H1 (cell line): ENCODE measurements around the gene DCBLD2.
"Not testable (repeated sequence)": the region's sequence is repeated elsewhere in the genome, so short reads cannot be mapped to it uniquely, and the experiment has no call there.

Source experiments
- JUN ChIP-seq: IDR thresholded peaks from 2 replicates; pipeline ENCODE4 v1.6.1; 2011; ENCODE audit warnings: low read depth, mild to moderate bottlenecking, improper control_type of control experiment, low read length
- POLR2A ChIP-seq, 2 experiments: IDR thresholded peaks; 1 replicate in 1 of 2; 2 replicates in 1 of 2; pipeline ENCODE4 v1.6.1; 2011; ENCODE audit warnings: low read depth in 2 of 2, low read length in 2 of 2, mild to moderate bottlenecking in 2 of 2; ENCODE audit errors: control extremely low read depth in 1 of 2
- SIRT6 ChIP-seq: IDR thresholded peaks from one replicate; pipeline ENCODE4 v1.7.1; 2012; ENCODE audit warnings: low read length, inconsistent platforms
- TBP ChIP-seq: IDR thresholded peaks from 2 replicates; pipeline ENCODE4 v1.6.1; 2011; ENCODE audit warnings: low read depth, low read length, improper control_type of control experiment
- TF ChIP-seq, protein P1 (sequence below), 3 experiments: IDR thresholded peaks; 1 replicate in 2 of 3; 2 replicates in 1 of 3; pipeline versions ENCODE4 v1.5.1 to v1.6.1; 2011; ENCODE audit warnings: low read length in 3 of 3, mild to moderate bottlenecking in 3 of 3, inconsistent platforms in 2 of 3, low read depth in 1 of 3, moderate library complexity in 1 of 3; ENCODE audit not compliant: insufficient read depth in 1 of 3; ENCODE audit errors: control extremely low read depth in 1 of 3

DNA sequence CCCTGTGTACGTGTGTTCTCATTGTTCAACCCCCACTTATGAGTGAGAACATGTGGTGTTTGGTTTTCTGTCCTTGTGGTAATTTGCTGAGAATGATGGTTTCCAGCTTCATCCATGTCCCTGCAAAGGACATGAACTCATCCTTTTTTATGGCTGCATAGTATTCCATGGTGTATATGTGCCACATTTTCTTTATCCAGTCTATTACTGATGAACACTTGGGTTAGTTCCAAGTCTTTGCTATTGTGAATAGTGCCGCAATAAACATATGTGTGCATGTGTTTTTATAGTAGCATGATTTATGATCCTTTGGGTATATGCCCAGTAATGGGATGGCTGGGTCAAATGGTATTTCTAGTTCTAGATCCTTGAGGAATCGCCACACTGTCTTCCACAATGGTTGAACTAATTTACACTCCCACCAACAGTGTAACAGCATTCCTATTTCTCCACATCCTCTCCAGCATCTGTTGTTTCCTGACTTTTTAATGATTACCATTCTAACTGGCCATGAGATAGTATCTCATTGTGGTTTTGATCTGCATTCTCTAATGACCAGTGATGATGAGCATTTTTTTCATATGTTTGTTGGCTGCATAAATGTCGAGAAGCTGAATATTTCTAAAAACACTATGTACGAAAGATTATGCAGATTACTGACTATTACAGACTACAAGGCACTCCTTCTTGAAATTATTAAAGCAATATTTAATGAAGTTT is 18.7 kb downstream of the DCBLD2 start:
- TF ChIP-seq, protein P1, sequence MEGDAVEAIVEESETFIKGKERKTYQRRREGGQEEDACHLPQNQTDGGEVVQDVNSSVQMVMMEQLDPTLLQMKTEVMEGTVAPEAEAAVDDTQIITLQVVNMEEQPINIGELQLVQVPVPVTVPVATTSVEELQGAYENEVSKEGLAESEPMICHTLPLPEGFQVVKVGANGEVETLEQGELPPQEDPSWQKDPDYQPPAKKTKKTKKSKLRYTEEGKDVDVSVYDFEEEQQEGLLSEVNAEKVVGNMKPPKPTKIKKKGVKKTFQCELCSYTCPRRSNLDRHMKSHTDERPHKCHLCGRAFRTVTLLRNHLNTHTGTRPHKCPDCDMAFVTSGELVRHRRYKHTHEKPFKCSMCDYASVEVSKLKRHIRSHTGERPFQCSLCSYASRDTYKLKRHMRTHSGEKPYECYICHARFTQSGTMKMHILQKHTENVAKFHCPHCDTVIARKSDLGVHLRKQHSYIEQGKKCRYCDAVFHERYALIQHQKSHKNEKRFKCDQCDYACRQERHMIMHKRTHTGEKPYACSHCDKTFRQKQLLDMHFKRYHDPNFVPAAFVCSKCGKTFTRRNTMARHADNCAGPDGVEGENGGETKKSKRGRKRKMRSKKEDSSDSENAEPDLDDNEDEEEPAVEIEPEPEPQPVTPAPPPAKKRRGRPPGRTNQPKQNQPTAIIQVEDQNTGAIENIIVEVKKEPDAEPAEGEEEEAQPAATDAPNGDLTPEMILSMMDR (IDR thresholded peaks at IDR 0.05; ENCODE audit: control extremely low read depth in 1 of 3, insufficient read depth in 1 of 3, low read depth in 1 of 3, low read length in 3 of 3) = not testable (repeated sequence)
- not testable (repeated sequence) for TF ChIP-seq SIRT6; TBP; JUN; POLR2A (IDR thresholded peaks at IDR 0.05; ENCODE audit: control extremely low read depth in 1 of 2, low read depth in 2 of 2, low read length in 2 of 2)
